Measurements from ENCODE around the gene CA6.

- TF ChIP-seq CTCF (IDR thresholded peaks at IDR 0.05) (no peak), POLR2A (IDR thresholded peaks at IDR 0.05) (no peak)
Observed at GRCh38 chr1:8969937-8970336, 24.3 kb downstream of the CA6 start.
